HG02981 (cell line): ENCODE measurements around the gene SORBS1.

ENCODE experiments used
- ATAC-seq: cut with Tn5 transposase; IDR thresholded peaks from one replicate; pipeline ENCODE4 v1.9.1; 2021; ENCODE audit warnings: mild to moderate bottlenecking, moderate library complexity; ENCODE audit not compliant: unreplicated experiment

SORBS1 gene

DNA sequence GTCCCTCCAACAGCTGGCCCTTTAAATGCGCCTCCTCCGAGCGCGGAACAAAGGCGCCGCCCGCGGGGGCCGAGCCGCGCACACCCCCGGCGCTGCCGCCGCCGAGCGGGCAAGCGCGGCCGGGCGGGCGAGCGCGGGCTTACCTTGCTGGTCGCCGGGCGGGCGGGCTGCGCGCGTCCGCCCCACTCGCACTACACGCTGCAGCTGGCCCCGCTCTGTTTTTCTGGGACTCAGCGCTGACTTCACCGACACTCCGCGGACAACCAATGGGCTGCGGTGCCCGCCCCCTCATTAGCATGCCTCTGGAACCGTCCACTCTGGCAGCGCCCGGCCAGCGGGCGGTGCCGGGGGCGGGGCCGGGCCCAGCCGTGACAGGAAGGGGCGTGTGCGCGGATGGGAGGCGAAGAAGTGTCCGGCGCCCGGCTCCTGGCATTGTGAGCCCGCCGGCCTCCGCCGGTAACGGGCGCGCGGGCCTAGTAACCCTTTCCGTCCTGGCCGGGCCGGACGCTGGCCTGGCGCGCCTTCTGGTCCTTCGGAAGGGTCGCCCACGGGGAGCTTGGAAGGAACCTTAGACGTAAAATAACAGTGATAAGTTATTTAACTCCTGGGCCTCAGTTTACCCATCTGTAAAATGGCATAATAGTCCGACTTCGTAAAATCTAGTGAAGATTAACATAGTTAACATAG is at the start of gene SORBS1:
SORBS1 (minus strand) TSS at position 195 of the 687 bp plus-strand sequence. CDS start 120,236 bp downstream, outside the sequence.
- peak; percentile 99 for ATAC-seq

DNA sequence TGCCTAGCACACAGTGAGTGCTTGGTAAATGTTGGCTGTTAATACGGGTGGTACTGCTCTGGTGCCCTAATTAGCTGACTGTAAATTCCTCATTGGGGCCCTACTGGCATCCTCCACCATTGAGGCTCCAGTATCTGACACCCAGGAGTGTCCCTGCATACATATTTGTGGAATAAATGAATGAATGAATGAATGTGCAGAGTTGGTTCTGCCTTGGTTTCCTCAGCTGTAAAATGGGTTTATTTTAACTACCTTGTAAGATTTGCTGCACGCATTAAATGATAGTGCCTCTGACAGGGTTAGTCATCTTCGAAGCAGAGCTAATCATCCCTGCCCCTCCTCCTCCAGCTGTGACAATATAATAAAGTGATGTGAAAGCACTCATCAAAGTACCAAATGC is 49.6 kb upstream of the SORBS1 start:
- ATAC-seq = no peak

DNA sequence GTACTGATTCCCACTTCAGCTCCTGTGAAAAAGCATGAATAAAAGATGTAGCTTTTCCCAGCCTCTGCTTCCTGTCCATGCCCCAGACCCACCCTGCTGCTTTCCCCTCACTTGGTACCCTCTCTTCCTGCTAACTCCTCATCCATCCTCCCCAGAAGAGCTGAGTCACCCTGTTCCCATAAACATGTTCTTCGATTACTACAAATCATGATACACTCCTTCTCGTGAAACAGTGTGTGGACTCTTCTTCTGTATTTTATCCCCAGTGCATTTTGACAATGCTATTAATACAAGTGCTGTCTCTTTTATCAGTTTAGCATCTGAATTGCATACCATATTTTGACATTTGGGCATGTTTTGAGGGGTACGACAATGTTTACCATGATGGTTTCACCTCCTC is 45.8 kb upstream of the SORBS1 start:
- no peak for ATAC-seq

DNA sequence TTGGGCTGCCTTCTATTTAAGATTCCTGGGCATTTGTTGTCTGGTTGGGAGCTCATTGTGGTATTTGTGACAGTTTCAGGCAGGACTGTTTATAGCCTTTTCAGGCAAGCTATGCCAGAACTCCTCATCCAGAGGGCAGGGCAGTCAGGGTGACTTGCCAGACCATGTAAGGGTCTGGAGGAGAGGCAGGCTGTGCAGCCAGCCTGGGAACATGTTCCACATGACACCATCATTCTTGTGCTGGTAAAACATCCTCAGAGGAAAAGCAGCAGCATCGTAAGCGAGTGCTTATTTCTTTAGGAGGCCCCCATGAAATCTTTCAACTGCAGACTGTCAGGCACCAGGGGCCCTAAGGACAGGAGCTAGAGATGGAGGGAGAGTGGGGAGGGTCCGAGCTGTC is 44.0 kb upstream of the SORBS1 start:
- ATAC-seq = no peak

DNA sequence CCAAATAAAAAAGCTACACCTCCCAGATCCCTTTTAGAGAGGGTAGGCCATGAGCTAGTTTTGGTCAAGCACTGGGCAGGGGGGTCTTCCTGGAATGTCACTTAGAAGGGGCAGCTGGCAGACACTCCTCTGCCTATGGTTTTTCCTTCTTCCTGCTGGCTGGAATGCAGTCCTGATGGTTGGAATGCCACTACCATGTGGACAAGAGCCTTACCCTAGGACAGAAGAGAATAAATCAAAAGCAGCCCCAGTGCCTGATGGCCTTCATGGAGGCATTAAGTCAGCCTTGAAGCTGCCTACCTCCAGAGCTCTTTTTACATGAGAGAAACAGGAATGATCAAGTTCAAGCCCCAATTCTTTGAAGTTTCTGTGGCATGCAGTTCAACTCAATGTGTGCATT is 43.5 kb upstream of the SORBS1 start:
- ATAC-seq = no peak

DNA sequence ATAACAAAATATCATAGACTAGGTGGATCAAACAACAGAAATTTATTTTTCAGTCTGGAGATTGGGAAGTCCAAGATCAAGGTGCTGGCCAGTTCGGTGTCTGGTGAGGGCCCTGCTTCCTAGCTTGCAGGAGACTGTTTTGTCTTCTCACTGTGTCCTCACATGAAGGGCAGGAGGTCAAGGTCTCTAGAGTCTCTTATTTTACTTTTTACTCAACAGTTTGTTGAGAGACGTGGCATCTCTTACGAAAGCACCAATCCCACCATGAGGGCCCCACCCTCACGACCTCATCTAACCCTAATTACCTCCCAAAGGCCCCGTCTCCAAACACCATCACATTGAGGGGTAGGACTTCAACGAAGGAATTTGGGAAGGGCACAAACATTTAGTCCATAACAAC is 41.2 kb upstream of the SORBS1 start:
- ATAC-seq = no peak

DNA sequence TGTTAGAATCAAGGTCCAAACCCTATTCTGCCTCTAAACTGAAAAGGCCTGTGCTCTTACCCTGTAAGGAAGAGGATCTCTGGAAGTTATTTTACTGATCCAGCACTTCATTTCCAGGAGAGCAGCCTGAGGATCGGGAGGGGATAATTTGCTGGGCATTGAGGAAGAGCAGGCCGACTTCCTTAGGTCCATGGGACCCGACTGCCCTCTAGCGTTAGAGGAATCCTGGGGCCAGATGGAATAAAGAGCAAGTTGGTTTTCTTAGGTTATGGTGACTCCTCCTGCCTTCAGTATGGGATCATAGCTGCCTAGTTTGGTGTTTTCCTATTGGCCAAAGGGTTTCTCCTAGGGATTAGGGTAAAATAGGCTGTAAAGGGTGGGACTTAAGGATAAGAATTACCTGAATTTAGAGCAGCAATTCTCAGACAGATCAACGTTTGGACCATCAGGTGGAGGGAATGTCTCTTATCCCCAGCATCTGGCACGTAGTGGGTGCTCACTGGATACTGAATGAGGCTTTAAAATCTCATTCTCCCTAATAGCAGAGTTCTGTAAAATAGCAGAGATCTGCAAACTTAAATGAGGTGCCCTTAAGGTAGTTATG is 40.0 kb upstream of the SORBS1 start:
- peak; percentile 57 for ATAC-seq

DNA sequence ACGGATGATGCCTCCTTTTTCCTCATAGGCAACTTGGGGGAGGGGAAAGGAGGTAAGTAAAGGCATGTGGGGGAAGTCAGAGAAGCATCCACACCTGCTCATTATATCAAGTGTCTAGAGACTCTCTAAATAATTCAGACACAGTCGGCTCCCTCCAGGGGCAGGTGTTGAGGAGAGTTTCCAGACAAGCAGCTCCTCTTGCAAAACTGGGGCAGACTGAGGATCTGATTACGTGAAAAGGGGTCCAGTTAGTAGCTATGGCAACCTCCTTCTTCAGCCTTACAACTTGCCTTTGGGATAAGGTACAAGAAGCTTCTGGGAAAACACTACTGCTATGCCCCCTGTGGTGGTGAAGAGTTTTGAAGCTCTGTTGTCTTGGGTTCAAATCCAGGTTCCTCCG is 39.0 kb upstream of the SORBS1 start:
- no peak for ATAC-seq

DNA sequence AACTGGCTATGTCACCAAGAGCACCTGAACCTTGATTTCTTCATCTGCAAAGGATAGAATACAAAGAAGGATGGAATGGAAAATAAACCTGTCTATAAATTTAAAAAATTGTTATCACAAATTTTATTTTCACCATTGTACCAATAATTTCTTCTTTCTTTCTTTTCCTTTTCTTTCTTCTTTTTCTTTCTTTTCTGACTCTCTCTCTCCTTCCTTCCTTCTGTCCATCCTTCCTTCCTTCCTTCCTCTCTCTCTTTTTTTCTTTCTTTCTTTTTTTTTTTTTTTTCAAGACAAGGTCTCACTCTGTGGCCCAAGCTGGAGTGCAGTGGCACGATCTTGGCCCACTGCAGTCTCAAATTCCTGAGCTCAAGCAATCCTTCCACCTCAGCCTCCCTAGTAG is 36.6 kb upstream of the SORBS1 start:
- ATAC-seq = no peak

DNA sequence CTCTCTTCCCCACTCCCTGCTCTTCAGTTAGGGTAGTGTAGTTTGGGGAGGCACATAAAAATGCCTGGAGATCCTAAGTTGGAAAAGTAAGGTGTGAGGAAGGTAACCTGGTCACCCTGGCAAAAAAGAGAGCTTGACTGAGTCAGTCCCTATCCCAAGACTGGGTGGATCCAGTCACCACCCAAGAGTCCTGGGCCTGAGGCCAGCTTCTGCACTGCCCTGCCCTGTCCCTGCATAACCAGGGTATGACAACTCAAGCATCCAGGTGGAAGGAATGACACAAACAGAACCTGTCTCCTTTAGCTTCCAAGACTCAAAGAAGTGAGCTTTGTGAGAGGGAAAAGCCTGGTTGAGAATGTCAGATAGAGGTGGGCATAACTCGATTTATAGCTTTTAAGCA is 26.9 kb upstream of the SORBS1 start:
- ATAC-seq = no peak

DNA sequence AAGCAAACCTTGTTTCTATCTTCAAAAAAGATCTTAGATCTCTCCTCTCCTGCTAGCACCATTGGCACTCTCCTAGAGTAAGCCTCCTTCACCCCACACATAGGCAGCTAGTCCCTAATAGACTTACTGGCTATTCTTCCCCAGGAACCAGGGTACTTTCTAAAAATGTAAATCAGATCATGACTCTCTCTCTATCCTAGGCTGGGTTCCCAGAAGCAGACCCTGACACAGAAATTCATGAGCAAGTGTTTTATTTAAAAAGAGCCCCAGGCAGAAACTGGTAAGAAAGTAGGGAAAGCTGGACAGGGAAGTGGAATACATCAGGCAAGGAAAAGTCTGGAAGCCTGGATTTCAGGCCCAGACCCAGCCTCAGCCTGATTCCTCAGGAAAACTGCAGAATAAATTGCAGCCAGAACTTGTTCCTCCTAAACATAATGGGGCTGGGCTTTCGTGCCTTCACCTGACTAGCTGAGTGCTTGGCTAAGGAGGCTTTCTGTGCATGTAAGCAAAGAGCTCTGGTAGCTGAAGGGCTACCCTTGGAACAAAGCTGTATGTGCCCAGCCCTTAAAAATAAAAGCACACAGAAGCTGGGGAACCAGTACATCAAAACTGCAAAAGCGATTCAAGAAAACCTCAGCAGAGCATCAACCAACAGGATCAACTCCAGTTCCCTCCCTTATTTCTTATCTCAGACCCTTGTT is 18.8 kb upstream of the SORBS1 start:
- no peak for ATAC-seq

DNA sequence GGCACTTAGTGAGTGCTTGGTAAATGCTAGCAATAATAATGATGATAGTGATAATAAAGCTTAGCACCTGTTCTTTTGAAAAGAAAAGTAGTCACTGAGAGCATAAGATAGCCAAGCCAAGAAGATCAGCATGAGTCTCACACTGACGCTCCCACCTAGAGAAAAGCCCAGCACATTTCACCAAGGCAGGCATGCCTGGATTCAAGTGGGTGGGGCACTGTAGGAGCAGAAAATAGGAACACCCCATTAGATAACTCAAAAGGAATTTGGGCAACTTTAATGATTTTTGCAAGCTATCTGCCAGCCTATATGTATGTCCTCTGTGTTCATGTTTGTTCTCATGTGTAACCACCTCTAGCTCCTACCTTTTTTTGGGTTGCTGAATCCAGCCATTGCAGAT is 18.1 kb upstream of the SORBS1 start:
- no peak for ATAC-seq

DNA sequence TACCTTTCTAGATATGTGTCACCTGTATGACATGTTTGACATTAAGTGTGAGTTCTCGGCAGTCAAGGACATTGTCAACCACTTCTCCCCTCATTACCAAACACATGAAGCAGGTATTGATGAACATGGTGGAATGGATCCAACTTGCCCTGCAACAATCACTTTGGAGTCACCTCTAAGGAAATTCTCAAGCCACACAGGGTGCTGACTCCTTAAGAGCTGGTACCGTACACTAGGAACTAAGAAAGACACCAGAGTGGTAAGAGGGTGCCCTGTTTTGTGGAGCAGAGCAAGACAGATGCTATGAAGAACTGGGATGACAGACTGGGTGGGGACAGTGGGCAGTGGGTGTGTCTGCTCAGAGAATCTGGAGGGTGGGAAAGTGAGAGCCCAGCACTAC is 17.4 kb upstream of the SORBS1 start:
- no peak for ATAC-seq

DNA sequence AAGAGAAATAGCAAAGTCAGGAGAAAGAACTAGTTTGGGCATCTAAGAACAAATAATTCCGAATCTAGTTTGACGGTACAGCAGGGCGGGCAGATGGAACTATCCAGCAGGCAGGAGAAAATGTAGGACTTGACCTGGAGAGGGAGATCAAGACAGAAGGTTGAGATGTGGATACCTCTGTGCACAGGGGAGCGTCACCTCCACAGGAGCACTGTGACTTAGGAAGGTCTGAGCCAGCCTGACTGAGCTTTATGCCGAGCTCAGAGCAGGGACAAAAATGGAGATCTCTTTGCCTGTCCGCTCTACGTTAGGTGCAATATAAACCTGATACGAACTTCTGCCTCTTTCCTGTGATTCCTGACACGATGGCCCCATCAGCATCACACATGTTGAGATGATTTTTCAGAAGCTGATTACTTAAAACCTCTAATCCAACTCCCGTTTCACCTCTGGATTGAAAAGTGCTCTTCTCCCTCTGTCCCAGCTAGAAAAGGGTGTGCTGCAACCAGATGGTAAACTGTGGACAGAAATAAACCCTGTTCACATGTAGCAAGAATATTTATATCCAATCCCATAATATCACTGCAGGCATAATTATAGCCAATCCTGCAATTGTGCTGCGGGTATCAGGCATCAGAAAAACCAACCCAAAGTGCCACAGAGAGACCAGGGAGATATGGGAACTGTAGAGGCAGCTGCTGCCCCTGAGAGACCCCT is 13.6 kb upstream of the SORBS1 start:
- ATAC-seq = no peak

DNA sequence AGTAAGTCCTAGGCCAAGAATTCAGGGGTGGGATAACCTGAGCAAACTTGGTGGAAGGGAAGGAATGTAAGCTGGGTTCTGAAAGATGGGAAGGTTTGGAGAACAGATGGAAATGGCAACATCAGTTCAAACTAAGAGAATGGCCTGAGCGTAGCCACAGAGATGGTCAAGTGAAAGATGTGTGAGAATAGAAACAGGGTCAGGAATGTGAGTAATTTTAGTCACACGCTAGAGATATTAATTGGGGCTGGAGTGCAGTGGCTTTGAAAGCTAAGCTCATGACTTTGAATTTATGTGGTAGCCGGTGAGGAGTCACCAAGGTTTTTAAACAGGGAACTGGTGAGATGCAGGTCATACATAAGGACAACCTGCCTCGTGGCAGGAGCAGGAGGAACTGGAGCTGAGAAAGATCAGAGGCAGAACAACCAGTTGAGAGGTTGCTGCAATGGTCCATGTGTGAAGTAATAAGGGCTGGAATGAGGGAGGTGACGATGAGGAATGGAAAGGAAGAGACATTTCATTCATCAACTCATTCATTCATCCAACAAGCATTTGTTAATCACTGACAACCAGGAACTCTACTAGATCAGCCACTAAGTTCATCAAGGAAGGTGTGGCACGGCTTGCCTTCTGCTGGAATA is 12.9 kb upstream of the SORBS1 start:
- no peak for ATAC-seq

DNA sequence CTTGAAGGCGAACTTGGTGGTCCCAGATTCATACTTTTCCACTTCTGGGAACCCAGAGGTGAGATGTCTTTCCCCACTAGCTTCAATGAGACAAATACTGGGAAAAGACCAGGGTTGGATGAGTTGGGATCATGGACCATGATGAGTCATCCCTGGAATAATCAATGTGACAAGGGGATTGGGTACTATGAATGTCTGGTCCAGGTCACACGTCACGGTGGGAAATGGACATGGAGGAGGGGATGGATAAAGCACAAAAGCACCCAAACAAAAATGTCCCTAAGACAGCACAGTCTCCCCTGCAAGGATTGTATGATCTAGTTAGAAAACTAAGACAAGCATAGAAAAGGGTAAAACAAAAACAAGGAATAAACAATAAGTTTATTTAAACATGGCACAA is 12.4 kb upstream of the SORBS1 start:
- ATAC-seq = no peak

DNA sequence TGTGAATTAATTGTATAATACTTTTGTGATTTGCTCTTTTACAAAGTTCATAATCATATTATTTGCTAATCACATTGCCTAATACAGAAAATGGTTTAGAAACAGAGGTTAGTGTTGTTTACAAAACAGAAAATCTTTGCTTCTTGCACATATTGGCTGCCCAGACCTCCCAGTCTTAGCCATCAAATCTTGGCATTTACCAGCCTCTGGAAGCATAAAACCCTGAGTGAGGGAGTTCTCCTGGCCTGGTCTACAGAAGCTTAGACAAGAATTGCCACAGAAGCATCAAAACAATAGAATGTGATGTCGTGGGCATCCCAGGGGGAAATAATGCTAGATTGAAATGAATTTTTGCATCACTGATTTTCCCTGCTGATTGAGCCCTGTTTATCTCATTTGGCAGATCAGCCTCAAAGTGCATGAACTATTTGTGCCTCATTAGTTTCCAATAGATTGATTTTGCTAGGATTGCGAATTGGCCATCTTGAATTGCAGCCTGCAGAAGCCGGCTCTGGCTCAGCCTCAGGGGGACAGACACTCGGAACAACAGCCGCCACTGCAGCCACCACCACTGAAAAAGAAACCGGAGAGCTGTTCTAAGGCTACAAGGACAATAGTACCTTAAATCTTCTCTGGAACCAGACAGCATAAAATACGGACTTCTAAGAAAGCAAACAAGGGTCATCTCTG is 11.1 kb upstream of the SORBS1 start:
- ATAC-seq = no peak

DNA sequence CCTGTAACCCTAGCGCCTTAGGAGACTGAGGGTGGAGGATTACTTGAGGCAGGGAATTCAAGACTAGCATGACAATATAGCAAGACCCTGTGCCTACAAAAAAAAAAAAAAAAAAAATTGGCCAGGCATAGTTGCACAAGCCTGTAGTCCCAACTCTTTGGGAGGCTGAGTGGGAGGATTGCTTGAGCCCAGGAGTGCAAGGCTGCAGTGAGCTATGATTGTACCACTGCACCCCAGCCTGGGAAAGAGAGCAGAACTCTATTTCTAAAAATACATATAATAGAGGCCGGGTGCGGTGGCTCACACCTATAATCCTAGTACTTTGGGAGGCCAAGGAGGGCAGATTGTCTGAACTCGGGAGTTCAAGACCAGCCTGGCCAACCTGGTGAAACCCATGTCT is 10.2 kb upstream of the SORBS1 start:
- ATAC-seq = no peak

DNA sequence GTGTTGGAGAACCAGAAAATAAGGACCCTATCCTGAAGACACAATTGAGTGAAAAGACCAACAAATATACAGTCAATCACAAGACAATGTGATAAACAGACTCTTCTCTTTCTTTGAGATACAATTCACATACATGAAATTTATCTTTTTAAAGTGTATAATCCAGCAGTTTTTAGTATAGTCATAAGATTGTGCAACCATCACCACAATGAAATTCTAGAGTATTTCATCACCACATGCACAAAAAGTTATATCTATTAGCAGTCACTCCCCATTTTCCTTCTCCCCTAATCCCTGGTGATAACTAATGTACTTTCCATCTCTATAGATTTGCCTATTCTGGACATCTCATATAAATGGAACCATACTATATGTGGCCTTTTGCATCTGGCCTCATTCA is 8.2 kb upstream of the SORBS1 start:
- ATAC-seq = no peak

DNA sequence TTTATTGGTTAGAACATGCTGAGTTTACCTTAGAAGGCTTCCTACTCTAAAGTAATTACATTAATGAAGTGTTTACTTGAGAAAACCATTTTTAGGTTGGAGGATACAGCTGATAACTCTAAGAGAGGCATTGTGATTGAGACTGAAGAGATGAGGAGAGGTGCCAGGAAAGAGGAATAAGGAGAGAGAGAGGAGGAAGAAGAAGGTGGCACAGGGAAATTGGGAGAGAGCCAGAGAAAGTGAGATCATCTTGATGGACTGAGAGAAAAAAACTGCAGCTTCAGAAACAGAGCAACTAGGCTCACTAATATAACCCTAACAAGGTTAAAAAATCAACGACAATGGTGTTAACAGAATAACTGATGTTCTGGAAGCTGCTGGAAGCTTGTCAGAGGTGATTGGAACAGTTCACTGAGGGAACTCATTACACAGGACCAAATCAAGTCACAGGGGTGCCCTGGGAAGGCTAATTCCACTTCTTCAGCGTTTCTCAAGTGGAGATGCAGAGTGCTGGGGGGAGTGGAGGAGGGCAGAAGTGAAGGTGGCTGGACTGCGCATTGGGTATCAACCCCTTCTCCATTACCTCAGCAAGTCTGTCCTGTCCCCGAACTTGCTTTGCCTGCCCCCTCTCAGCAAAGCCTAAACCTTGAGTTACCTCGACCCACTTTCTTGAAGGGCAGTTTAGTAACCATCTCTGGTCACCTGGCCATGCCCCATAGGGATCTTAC is 6.9 kb upstream of the SORBS1 start:
- ATAC-seq = no peak
